Vagina (tissue), 2 donors: ENCODE results near the gene CBR3.

ENCODE experiments used
- POLR2A ChIP-seq, 2 donors: fragments of 450-650 bp; IDR thresholded peaks; one replicate each; pipeline ENCODE4 v1.6.1; 2017; ENCODE audit warnings: antibody characterized with exemption in 2 of 2, mild to moderate bottlenecking in 2 of 2, moderate library complexity in 2 of 2
- TF ChIP-seq, protein P1 (sequence below), 3 experiments: fragments of 450-650 bp in 2 of 3; fragments of 200-600 bp in 1 of 3; sonication (generic) in 1 of 3; IDR thresholded peaks; one replicate each; pipeline ENCODE4 v1.5.1; 2017 to 2019; ENCODE audit warnings: antibody characterized with exemption in 3 of 3, mild to moderate bottlenecking in 2 of 3, moderate library complexity in 2 of 3

DNA sequence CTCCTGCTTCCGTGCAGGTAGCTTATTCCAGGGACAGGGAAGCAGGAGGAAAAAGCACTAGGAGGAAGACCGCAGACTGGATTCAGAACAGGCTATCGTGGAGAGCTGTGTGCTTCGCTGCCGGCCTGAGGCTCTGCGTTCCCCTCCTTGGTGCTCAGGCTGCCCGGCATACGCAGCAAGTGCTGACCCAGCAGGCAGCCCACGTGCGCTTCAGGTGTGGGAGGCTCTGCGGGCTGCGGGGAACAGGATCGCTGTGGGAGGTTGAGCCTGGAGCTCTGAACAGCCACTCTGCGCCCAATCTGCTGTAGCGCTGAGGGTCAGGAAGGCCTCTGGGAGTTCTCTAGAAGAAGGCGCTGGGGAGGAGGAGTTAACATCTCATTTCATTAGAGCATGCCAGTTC, 49.7 kb downstream of the CBR3 start:
- no peak for TF ChIP-seq POLR2A (IDR thresholded peaks at IDR 0.05)
- TF ChIP-seq, protein P1, sequence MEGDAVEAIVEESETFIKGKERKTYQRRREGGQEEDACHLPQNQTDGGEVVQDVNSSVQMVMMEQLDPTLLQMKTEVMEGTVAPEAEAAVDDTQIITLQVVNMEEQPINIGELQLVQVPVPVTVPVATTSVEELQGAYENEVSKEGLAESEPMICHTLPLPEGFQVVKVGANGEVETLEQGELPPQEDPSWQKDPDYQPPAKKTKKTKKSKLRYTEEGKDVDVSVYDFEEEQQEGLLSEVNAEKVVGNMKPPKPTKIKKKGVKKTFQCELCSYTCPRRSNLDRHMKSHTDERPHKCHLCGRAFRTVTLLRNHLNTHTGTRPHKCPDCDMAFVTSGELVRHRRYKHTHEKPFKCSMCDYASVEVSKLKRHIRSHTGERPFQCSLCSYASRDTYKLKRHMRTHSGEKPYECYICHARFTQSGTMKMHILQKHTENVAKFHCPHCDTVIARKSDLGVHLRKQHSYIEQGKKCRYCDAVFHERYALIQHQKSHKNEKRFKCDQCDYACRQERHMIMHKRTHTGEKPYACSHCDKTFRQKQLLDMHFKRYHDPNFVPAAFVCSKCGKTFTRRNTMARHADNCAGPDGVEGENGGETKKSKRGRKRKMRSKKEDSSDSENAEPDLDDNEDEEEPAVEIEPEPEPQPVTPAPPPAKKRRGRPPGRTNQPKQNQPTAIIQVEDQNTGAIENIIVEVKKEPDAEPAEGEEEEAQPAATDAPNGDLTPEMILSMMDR (IDR thresholded peaks at IDR 0.05), result no peak
